Measurements from ENCODE around the gene PLAU.
"Not testable (repeated sequence)": the region's sequence is repeated elsewhere in the genome, so short reads cannot be mapped to it uniquely, and the experiment has no call there.

Gene PLAU

GRCh38 chr10:73898730-73899410, 12.1 kb upstream of the PLAU start:
- no peak for DNase-seq (ENCODE audit: low read depth)

GRCh38 chr10:73899423-73899822, 11.5 kb upstream of the PLAU start:
- DNase-seq (ENCODE audit: low read depth): no peak

GRCh38 chr10:73900064-73900463, 10.9 kb upstream of the PLAU start:
- no peak for DNase-seq (ENCODE audit: low read depth)

GRCh38 chr10:73901261-73901660, 9.7 kb upstream of the PLAU start:
- no peak for DNase-seq (ENCODE audit: low read depth)

GRCh38 chr10:73902351-73902750, 8.6 kb upstream of the PLAU start:
- DNase-seq (ENCODE audit: low read depth): no peak

- DNase-seq (ENCODE audit: low read depth): no peak
Observed at GRCh38 chr10:73905256-73906020, 5.5 kb upstream of the PLAU start.

- DNase-seq (ENCODE audit: low read depth): no peak
Observed at GRCh38 chr10:73906524-73907447, 4.1 kb upstream of the PLAU start.

GRCh38 chr10:73907841-73908517, 3.0 kb upstream of the PLAU start:
- no peak for DNase-seq (ENCODE audit: low read depth)

- DNase-seq (ENCODE audit: low read depth): peak; percentile 78
Observed at GRCh38 chr10:73908853-73909539, 1.9 kb upstream of the PLAU start.

GRCh38 chr10:73909540-73910115, 1.3 kb upstream of the PLAU start:
- DNase-seq (ENCODE audit: low read depth): no peak

- DNase-seq (ENCODE audit: low read depth): no peak
Observed at GRCh38 chr10:73910401-73910763, 550 bp upstream of the PLAU start.

GRCh38 chr10:73911553-73912004, 647 bp downstream of the PLAU start:
- no peak for DNase-seq (ENCODE audit: low read depth)

GRCh38 chr10:73914036-73914435, 3.1 kb downstream of the PLAU start:
- no peak for DNase-seq (ENCODE audit: low read depth)

- DNase-seq (ENCODE audit: low read depth): no peak
Observed at GRCh38 chr10:73915206-73915851, 4.4 kb downstream of the PLAU start.

GRCh38 chr10:73916761-73917470, 6.0 kb downstream of the PLAU start:
- no peak for DNase-seq (ENCODE audit: low read depth)

GRCh38 chr10:73917566-73918305, 6.8 kb downstream of the PLAU start:
- DNase-seq (ENCODE audit: low read depth): no peak

GRCh38 chr10:73919481-73919880, 8.5 kb downstream of the PLAU start:
- not testable (repeated sequence) for DNase-seq (ENCODE audit: low read depth)

- no peak for DNase-seq (ENCODE audit: low read depth)
Observed at GRCh38 chr10:73920089-73920488, 9.2 kb downstream of the PLAU start.

All from stimulated activated CD4-positive, alpha-beta T cell treated with anti-CD3 and anti-CD28 coated beads, Interleukin-2, amount 100 ng/mL, for 4 hours (primary cell).